ENCODE data around the gene ANO10.

GRCh38 chr3:43362183-43362582 is 259.6 kb downstream of the ANO10 start:
- TF ChIP-seq CTCF (IDR thresholded peaks at IDR 0.05) (no peak), POLR2A (IDR thresholded peaks at IDR 0.05) (no peak)

Measured in heart left ventricle (tissue), 13 donors.